ENCODE results near the gene CDH13. TPM values are rescaled to one million over a fixed set of nuclear protein-coding genes. Genes with fewer than 3 reads are reported as not detected.

CDH13 gene
- total and polyA plus RNA-seq, 2 donors (not counting 1 experiment from before 2014, with no cell fraction given): 27.6 to 96.7 TPM

GRCh38 chr16:83554540-83554939, 927.8 kb downstream of the CDH13 start:
- TF ChIP-seq, protein P1, sequence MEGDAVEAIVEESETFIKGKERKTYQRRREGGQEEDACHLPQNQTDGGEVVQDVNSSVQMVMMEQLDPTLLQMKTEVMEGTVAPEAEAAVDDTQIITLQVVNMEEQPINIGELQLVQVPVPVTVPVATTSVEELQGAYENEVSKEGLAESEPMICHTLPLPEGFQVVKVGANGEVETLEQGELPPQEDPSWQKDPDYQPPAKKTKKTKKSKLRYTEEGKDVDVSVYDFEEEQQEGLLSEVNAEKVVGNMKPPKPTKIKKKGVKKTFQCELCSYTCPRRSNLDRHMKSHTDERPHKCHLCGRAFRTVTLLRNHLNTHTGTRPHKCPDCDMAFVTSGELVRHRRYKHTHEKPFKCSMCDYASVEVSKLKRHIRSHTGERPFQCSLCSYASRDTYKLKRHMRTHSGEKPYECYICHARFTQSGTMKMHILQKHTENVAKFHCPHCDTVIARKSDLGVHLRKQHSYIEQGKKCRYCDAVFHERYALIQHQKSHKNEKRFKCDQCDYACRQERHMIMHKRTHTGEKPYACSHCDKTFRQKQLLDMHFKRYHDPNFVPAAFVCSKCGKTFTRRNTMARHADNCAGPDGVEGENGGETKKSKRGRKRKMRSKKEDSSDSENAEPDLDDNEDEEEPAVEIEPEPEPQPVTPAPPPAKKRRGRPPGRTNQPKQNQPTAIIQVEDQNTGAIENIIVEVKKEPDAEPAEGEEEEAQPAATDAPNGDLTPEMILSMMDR (conservative IDR thresholded peaks at IDR 0.05 in 1 of 2, IDR thresholded peaks at IDR 0.05 in 1 of 2; ENCODE audit: low read depth in 1 of 2, low read length in 2 of 2): no peak
- no peak for TF ChIP-seq EZH2 (IDR thresholded peaks at IDR 0.05; ENCODE audit: low read length, missing control alignments)
- Histone ChIP-seq H3K9ac (ENCODE audit: insufficient read depth, low read length) (no peak overlapping the region), H3K9me3 (ENCODE audit: control insufficient read depth, insufficient read depth, low read depth, low read length) (no peaks in the 10 kb centered on the region), H3K79me2 (ENCODE audit: control insufficient read depth, insufficient read depth, low read length) (no peaks in the 10 kb centered on the region), H3K27ac (ENCODE audit: insufficient read depth, low read length) (no peak overlapping the region), H3K4me1 (ENCODE audit: control insufficient read depth, extremely low read depth, insufficient read depth, low read length) (no peaks in the 10 kb centered on the region), H3K4me3 (replicated peaks in 1 of 4; ENCODE audit: control extremely low read depth in 1 of 4, insufficient read depth in 1 of 4, low read depth in 3 of 4, low read length in 4 of 4) (no peak overlapping the region), H3K36me3 (ENCODE audit: control insufficient read depth, insufficient read depth, low read length) (no peaks in the 10 kb centered on the region), H3K27me3 (ENCODE audit: control insufficient read depth, insufficient read depth, low read length) (no peaks in the 10 kb centered on the region), H4K20me1 (ENCODE audit: control insufficient read depth, extremely low read depth, insufficient read depth, low read length) (no peaks in the 10 kb centered on the region), H2AFZ (ENCODE audit: low read length) (no peak overlapping the region), H3K4me2 (ENCODE audit: extremely low read depth, insufficient read depth, low read length) (no peak overlapping the region)
- DNase-seq (ENCODE audit: low read depth in 2 of 2): no peak

DNA sequence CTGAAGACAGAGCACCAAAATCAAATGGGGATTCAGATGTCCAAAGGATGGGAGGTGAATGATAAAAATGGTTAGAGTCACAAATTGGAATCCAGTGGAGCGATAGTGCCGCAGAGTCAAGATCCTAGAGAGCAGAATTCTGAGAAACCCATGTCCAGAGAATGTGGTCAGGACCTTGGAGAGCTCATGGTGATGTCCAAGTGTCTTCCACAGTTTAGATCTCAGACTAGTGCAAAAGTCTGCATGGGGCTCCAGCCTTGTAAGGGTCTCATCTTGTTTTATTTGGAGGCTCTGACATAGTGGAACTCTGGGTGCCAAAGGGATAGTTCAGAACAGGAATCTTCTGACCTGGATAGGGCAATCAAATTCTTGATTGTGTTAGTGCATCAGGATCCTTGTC, 935.1 kb downstream of the CDH13 start:
- Histone ChIP-seq H3K4me1 (ENCODE audit: control insufficient read depth, extremely low read depth, insufficient read depth, low read length) (no peaks in the 10 kb centered on the region), H3K4me3 (replicated peaks in 1 of 4; ENCODE audit: control extremely low read depth in 1 of 4, insufficient read depth in 1 of 4, low read depth in 3 of 4, low read length in 4 of 4) (no peak overlapping the region), H3K4me2 (ENCODE audit: extremely low read depth, insufficient read depth, low read length) (no peak overlapping the region), H3K27ac (ENCODE audit: insufficient read depth, low read length) (no peak overlapping the region), H4K20me1 (ENCODE audit: control insufficient read depth, extremely low read depth, insufficient read depth, low read length) (no peaks in the 10 kb centered on the region), H3K9ac (ENCODE audit: insufficient read depth, low read length) (no peak overlapping the region), H3K9me3 (ENCODE audit: control insufficient read depth, insufficient read depth, low read depth, low read length) (no peaks in the 10 kb centered on the region), H3K79me2 (ENCODE audit: control insufficient read depth, insufficient read depth, low read length) (no peaks in the 10 kb centered on the region), H3K27me3 (ENCODE audit: control insufficient read depth, insufficient read depth, low read length) (no peaks in the 10 kb centered on the region), H2AFZ (ENCODE audit: low read length) (no peak overlapping the region), H3K36me3 (ENCODE audit: control insufficient read depth, insufficient read depth, low read length) (no peaks in the 10 kb centered on the region)
- peak; percentile 8 to 30 for DNase-seq (ENCODE audit: low read depth in 2 of 2)
- TF ChIP-seq, protein P1 (conservative IDR thresholded peaks at IDR 0.05 in 1 of 2, IDR thresholded peaks at IDR 0.05 in 1 of 2; ENCODE audit: low read depth in 1 of 2, low read length in 2 of 2): no peak
- no peak for TF ChIP-seq EZH2 (IDR thresholded peaks at IDR 0.05; ENCODE audit: low read length, missing control alignments)

DNA sequence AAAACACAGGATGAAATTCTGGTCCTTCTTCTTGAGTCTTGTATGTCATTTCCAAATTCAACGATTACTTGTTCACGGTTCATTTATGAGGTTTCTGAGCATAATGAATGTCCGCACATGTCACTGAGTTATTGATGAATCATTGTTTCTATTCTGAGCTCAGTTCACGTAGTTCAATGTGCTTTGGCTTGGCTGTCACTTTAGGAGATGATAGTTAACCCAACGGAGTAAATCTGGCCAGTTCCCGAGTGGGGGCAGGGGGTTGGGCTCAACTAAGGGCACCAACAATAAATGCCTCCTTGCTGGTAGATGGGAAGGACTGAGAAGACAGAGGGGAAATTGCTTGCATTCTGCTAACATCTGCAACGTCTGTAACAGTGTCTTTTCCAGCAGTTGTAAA, 941.6 kb downstream of the CDH13 start:
- Histone ChIP-seq H3K4me2 (ENCODE audit: extremely low read depth, insufficient read depth, low read length) (no peak overlapping the region), H3K27ac (ENCODE audit: insufficient read depth, low read length) (no peak overlapping the region), H2AFZ (ENCODE audit: low read length) (no peak overlapping the region), H3K36me3 (ENCODE audit: control insufficient read depth, insufficient read depth, low read length) (no peaks in the 10 kb centered on the region), H4K20me1 (ENCODE audit: control insufficient read depth, extremely low read depth, insufficient read depth, low read length) (no peaks in the 10 kb centered on the region), H3K79me2 (ENCODE audit: control insufficient read depth, insufficient read depth, low read length) (no peaks in the 10 kb centered on the region), H3K9ac (ENCODE audit: insufficient read depth, low read length) (no peak overlapping the region), H3K4me1 (ENCODE audit: control insufficient read depth, extremely low read depth, insufficient read depth, low read length) (no peaks in the 10 kb centered on the region), H3K27me3 (ENCODE audit: control insufficient read depth, insufficient read depth, low read length) (no peaks in the 10 kb centered on the region), H3K4me3 (replicated peaks in 1 of 4; ENCODE audit: control extremely low read depth in 1 of 4, insufficient read depth in 1 of 4, low read depth in 3 of 4, low read length in 4 of 4) (no peak overlapping the region), H3K9me3 (ENCODE audit: control insufficient read depth, insufficient read depth, low read depth, low read length) (no peaks in the 10 kb centered on the region)
- DNase-seq (ENCODE audit: low read depth in 2 of 2): peak in 1 of 2 donors; percentile 16
- TF ChIP-seq, protein P1 (conservative IDR thresholded peaks at IDR 0.05 in 1 of 2, IDR thresholded peaks at IDR 0.05 in 1 of 2; ENCODE audit: low read depth in 1 of 2, low read length in 2 of 2): no peak
- no peak for TF ChIP-seq EZH2 (IDR thresholded peaks at IDR 0.05; ENCODE audit: low read length, missing control alignments)

Data from fibroblast of lung (primary cell).